K562 (cell line): ENCODE results near the gene KRT35. TPM values are rescaled to one million over a fixed set of nuclear protein-coding genes. Genes with fewer than 3 reads are reported as not detected.

Experiments
- ATAC-seq: fragments of 200-7000 bp; cut with Tn5 transposase; 3 replicates; pipeline ENCODE4 v1.9.1; 2020; ENCODE audit warnings: moderate library complexity
- BruUV-seq: library from RNA; stranded (reverse); fragments of 400-500 nt; replicated peaks from 2 replicates; lab custom pipeline; 2021; lab: Mats Ljungman, UMichigan
- CTCF ChIA-PET: fragments of 300-600 bp; formaldehyde crosslinking; extraction: SDS; loops from one replicate; lab custom pipeline; 2021; ENCODE audit warnings: low intra/inter-chr PET ratio; lab: Yijun Ruan, JAX
- POLR2A ChIA-PET: fragments of 300-600, 350-650 bp; sonication (Branson Sonifier 250); formaldehyde crosslinking; extraction: SDS; loops from one replicate; lab custom pipeline; 2021; ENCODE audit warnings: antibody characterized with exemption, inconsistent platforms; lab: Yijun Ruan, JAX
- DNase-seq, 4 experiments: peaks; one replicate each; pipeline versions ENCODE4 v3.0.0 to v3.0.0-alpha.2; 2011 to 2018; ENCODE audit warnings: low spot score in 3 of 4, mixed read lengths in 3 of 4; ENCODE audit errors: extremely low read depth in 1 of 4
- FAIRE-seq: peaks from 2 replicates; lab custom pipeline; 2011; peaks lifted over from hg19 to GRCh38; lab: Jason Lieb, UNC
- H2AFZ ChIP-seq: 2 replicates; pipeline ENCODE4 v1.6.0; 2011; ENCODE audit warnings: low read depth, low read length, control low read depth, inconsistent platforms
- H3K27ac ChIP-seq: fragments of 200-600 bp; 3 replicates; pipeline ENCODE4 v1.8.0; 2011; ENCODE audit warnings: low read depth, mild to moderate bottlenecking, control low read depth, inconsistent platforms, low read length, moderate library complexity, mixed read lengths; ENCODE audit errors: extremely low read depth
- H3K27me3 ChIP-seq, 2 experiments: fragments of 300-600 bp in 1 of 2; 2 replicates in 1 of 2; 3 replicates in 1 of 2; pipeline versions ENCODE4 v1.6.0 to v1.8.0; 2011; ENCODE audit warnings: inconsistent platforms in 2 of 2, low read length in 2 of 2, mild to moderate bottlenecking in 1 of 2, mixed read lengths in 1 of 2, moderate library complexity in 1 of 2; ENCODE audit not compliant: control insufficient read depth in 2 of 2, insufficient read depth in 2 of 2
- H3K36me3 ChIP-seq: fragments of 300-600 bp; 3 replicates; pipeline ENCODE4 v1.8.0; 2011; ENCODE audit warnings: mild to moderate bottlenecking, low read length, inconsistent platforms; ENCODE audit not compliant: control insufficient read depth, insufficient read depth
- H3K4me1 ChIP-seq, 2 experiments: fragments of 200-600 bp in 1 of 2; replicated peaks in 1 of 2; 2 replicates in 1 of 2; 3 replicates in 1 of 2; pipeline versions ENCODE4 v1.5.1 to v1.8.0; 2011; ENCODE audit warnings: inconsistent platforms in 2 of 2, low read length in 2 of 2, mild to moderate bottlenecking in 1 of 2, mixed read lengths in 1 of 2, moderate library complexity in 1 of 2; ENCODE audit not compliant: control insufficient read depth in 2 of 2, insufficient read depth in 2 of 2
- H3K4me2 ChIP-seq: 2 replicates; pipeline ENCODE4 v1.6.1; 2011; ENCODE audit warnings: low read length, control low read depth, inconsistent platforms, mixed read lengths; ENCODE audit not compliant: insufficient read depth
- H3K4me3 ChIP-seq: fragments of 200-600 bp; sonication (generic), shearing (Covaris generic); 2 replicates; pipeline ENCODE4 v1.5.1; 2016; ENCODE audit warnings: control low read depth, inconsistent platforms
- H3K79me2 ChIP-seq: fragments of 200-600 bp; 3 replicates; pipeline ENCODE4 v1.8.0; 2011; ENCODE audit warnings: low read length, inconsistent platforms; ENCODE audit not compliant: control insufficient read depth, insufficient read depth
- H3K9ac ChIP-seq, 2 experiments: 2 replicates each; pipeline versions ENCODE4 v1.6.0 to v1.6.1; 2011; ENCODE audit warnings: low read depth in 2 of 2, low read length in 2 of 2, control low read depth in 1 of 2, inconsistent platforms in 1 of 2, mild to moderate bottlenecking in 1 of 2, mixed read lengths in 1 of 2; ENCODE audit not compliant: insufficient read depth in 1 of 2
- H3K9me1 ChIP-seq: one replicate; pipeline ENCODE4 v1.6.0; 2011; ENCODE audit warnings: inconsistent platforms, mild to moderate bottlenecking, low read length, moderate library complexity; ENCODE audit not compliant: control insufficient read depth, insufficient read depth
- H3K9me3 ChIP-seq: replicated peaks from 2 replicates; pipeline ENCODE4 v1.5.1; 2011; ENCODE audit warnings: low read depth, low read length, inconsistent platforms; ENCODE audit not compliant: control insufficient read depth, insufficient read depth
- H4K20me1 ChIP-seq: replicated peaks from 2 replicates; pipeline ENCODE4 v1.6.1; 2011; ENCODE audit warnings: low read length, inconsistent platforms, mixed read lengths; ENCODE audit not compliant: control insufficient read depth, insufficient read depth
- HLTF ChIP-seq: fragments of 450-650 bp; IDR thresholded peaks from 2 replicates; pipeline ENCODE4 v1.6.1; 2016
- MEF2D ChIP-seq: conservative IDR thresholded peaks from 2 replicates; pipeline ENCODE4 v1.6.1; 2016; ENCODE audit warnings: low read depth, missing genetic modification characterization, missing compliant biosample characterization
- MIER1 ChIP-seq: fragments of 450-650 bp; IDR thresholded peaks from 2 replicates; pipeline ENCODE4 v1.6.1; 2016; ENCODE audit warnings: antibody characterized with exemption, mild to moderate bottlenecking, low read depth
- SAFB ChIP-seq: fragments of 200-400 bp; formaldehyde crosslinking; IDR thresholded peaks from 2 replicates; pipeline ENCODE4 v1.6.1; 2017; ENCODE audit warnings: low read depth, low read length, borderline replicate concordance
- TGIF2 ChIP-seq: sonication (generic); formaldehyde crosslinking; IDR thresholded peaks from 2 replicates; pipeline ENCODE4 v1.8.1; 2022; ENCODE audit warnings: mild to moderate bottlenecking, missing genetic modification reagents, moderate library complexity
- TSC22D4 ChIP-seq: fragments of 450-650 bp; IDR thresholded peaks from 2 replicates; pipeline ENCODE4 v1.6.1; 2016; ENCODE audit warnings: missing genetic modification characterization, missing biosample characterization, control low read depth
- USF2 ChIP-seq: sonication (generic); formaldehyde crosslinking; IDR thresholded peaks from 2 replicates; pipeline ENCODE4 v1.5.0; 2020; ENCODE audit warnings: missing genetic modification reagents
- WGBS: fragments of 100-300 bp; shearing (Covaris generic); methylation state at CpG from one replicate; pipeline ENCODE4 v1.1.6; 2016; ENCODE audit warnings: low coverage, mixed read lengths; ENCODE audit not compliant: insufficient coverage; ENCODE audit errors: missing lambda C conversion rate; 5-methylcytosine and 5-hydroxymethylcytosine counted together
- in situ Hi-C: fragments of 300-500 bp; cut with MboI; formaldehyde crosslinking; loops from 4 replicates; pipeline ENCODE4 v1.15.0; 2018; ENCODE audit warnings: inconsistent platforms, mixed read lengths
- intact Hi-C: fragments of 100-400 bp; cut with micrococcal nuclease; formaldehyde crosslinking; loops from 2 replicates; pipeline ENCODE4 v1.14.2; 2022
- polyA plus RNA-seq, 8 experiments: library from polyadenylated mRNA; depleted of rRNA in 4 of 8; stranded (reverse) in 5 of 8; unstranded in 3 of 8; fragments of >200 nt; fragmentation: Nextera tagmentation in 2 of 8; fragmentation: Illumina TruSeq in 1 of 8; extraction: Ambion mirVana in 2 of 8; extraction: Trizol in 1 of 8; gene quantifications; 2 replicates each; pipeline versions ENCODE4 v1.2.1 to v1.2.3, GENCODE V29; 2011 to 2014; ENCODE audit warnings: inconsistent platforms in 1 of 8, missing spikeins in 1 of 8
- total RNA-seq, 7 experiments: library from RNA; depleted of rRNA in 6 of 7; stranded (reverse); fragments of >200 nt in 6 of 7; fragmentation: Illumina TruSeq in 2 of 7; extraction: Trizol in 2 of 7; gene quantifications; 2 replicates each; pipeline versions ENCODE4 v1.2.1 to v1.2.3, GENCODE V29; 2011 to 2021; ENCODE audit warnings: low replicate concordance in 1 of 7

The KRT35 gene
- total and polyA plus RNA-seq, 9 of the 15 experiments (the other 6 are each of a cell fraction or from before 2014, with no cell fraction given): not detected

DNA sequence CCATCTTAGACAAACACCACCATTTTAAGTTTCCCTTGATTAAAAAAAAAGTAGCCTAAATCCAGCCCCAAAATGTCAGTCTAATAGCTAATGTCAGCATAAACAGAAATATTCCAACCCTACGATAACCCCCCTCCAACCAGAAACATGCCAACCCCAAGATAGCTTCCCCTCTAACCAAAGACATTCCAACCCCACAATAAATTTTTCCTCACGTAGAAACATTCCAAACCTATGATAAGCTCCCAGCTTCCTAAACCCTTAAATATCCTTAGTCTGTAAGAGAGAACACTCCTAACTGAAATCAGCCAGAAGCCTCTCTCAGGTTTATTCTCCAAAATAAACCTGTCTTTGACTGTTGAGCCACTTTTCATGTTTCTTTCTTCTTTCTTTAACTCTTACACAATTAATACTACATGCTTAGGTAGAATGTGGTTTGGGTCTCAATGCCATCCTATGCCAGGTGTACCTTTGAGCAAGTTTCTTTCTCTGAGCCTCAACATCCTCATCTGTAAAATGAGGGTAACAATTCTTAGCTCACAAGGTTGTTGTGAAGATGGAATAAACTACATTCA, 29.7 kb downstream of the KRT35 start:
- ChIA-PET POLR2A (interaction anchor here (0.6 kb wide), 2 partner anchors 44 to 226 kb away, joined by 3 to 4 read pairs; no protein-coding TSS in a partner anchor), CTCF (interaction anchor here (0.6 kb wide), 1 partner anchor 75 kb away, joined by 3 read pairs; no protein-coding TSS in a partner anchor)
- no peak overlapping the region for H3K4me3 ChIP-seq
- WGBS: 0% methylated on average over 2 of the region's 2 CpGs
- no peaks in the 10 kb centered on the region for H3K36me3 ChIP-seq
- TF ChIP-seq HLTF: peak; percentile 87
- TF ChIP-seq MIER1: no peak
- FAIRE-seq: no peak
- no peaks in the 10 kb centered on the region for H3K9me1 ChIP-seq
- peaks cover 3 to 7% of the 10 kb centered on the region in 2 experiments; a peak in 1 of 5 replicates for H3K27me3 ChIP-seq
- no peaks in the 10 kb centered on the region; the same call in 1 of the 2 replicates for H3K9me3 ChIP-seq
- H3K27ac ChIP-seq: no peak overlapping the region
- H2AFZ ChIP-seq: no peak overlapping the region
- no peaks in the 10 kb centered on the region for H4K20me1 ChIP-seq
- H3K4me1 ChIP-seq: no peaks in the 10 kb centered on the region
- intact Hi-C loops (no loop called here), in situ Hi-C loops (no loop called here)
- ATAC-seq: no peak
- H3K4me2 ChIP-seq: no peak overlapping the region
- no TSS peak for BruUV-seq
- no peak for DNase-seq
- H3K79me2 ChIP-seq: no peaks in the 10 kb centered on the region
- H3K9ac ChIP-seq: no peak overlapping the region

DNA sequence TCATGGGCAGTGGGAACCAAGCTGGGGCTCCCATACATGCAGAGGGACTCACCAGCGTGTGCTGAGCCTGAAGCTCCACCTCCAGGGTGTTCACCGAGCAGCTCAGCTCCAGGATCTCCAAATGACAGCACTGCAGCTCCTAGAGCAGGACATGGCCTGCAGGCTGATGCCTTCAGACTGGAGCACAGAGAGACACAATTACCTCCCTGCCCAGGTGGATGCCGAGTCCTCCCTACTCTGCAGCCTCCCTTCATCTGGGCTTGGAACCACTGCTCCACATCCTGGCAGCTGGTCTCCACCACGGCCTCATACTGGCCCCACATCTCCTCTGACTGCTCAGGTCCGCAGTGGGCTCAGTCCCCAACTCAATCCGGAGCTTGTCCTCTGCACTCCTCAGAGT, 31.9 kb downstream of the KRT35 start:
- no peak for FAIRE-seq

More for the DNA sequence above, 31.9 kb downstream of the KRT35 start:
- Histone ChIP-seq H3K27ac (no peak overlapping the region), H3K4me3 (no peak overlapping the region), H3K4me2 (no peak overlapping the region), H3K9ac (no peak overlapping the region), H3K79me2 (no peaks in the 10 kb centered on the region), H2AFZ (no peak overlapping the region), H3K36me3 (no peaks in the 10 kb centered on the region), H3K9me1 (no peaks in the 10 kb centered on the region), H3K4me1 (no peaks in the 10 kb centered on the region), H4K20me1 (no peaks in the 10 kb centered on the region), H3K27me3 (peaks cover 3 to 12% of the 10 kb centered on the region in 2 experiments; a peak in 2 of 5 replicates), H3K9me3 (no peaks in the 10 kb centered on the region; the same call in 1 of the 2 replicates)
- WGBS: 2% methylated on average over 6 of the region's 6 CpGs
- TF ChIP-seq MEF2D: no peak
- no peak for TF ChIP-seq TGIF2 (CRISPR knock-in tag)
- TF ChIP-seq SAFB: no peak
- TF ChIP-seq TSC22D4 (tag): no peak
- no peak for TF ChIP-seq USF2 (CRISPR knock-in tag)
- CTCF ChIA-PET: no interaction called here
- BruUV-seq: no TSS peak
- DNase-seq: no peak
- intact Hi-C loops: no loop called here
- POLR2A ChIA-PET: interaction anchor here (1.4 to 2.2 kb wide), 2 partner anchors 14 to 15 kb away, joined by 3 to 5 read pairs; no protein-coding TSS in a partner anchor
- no peak for ATAC-seq
- in situ Hi-C loops: no loop called here
